ENCODE results near the gene PGAM5. TPM values are rescaled to one million over a fixed set of nuclear protein-coding genes. Genes with fewer than 3 reads are reported as not detected.
A peak's percentile ranks its signal among the peaks of the same experiment; 100 is the strongest.

Gene PGAM5
- total RNA-seq, 6 donors from 2014 or later, result 16.8 to 38.6 (median 23.3) TPM

DNA sequence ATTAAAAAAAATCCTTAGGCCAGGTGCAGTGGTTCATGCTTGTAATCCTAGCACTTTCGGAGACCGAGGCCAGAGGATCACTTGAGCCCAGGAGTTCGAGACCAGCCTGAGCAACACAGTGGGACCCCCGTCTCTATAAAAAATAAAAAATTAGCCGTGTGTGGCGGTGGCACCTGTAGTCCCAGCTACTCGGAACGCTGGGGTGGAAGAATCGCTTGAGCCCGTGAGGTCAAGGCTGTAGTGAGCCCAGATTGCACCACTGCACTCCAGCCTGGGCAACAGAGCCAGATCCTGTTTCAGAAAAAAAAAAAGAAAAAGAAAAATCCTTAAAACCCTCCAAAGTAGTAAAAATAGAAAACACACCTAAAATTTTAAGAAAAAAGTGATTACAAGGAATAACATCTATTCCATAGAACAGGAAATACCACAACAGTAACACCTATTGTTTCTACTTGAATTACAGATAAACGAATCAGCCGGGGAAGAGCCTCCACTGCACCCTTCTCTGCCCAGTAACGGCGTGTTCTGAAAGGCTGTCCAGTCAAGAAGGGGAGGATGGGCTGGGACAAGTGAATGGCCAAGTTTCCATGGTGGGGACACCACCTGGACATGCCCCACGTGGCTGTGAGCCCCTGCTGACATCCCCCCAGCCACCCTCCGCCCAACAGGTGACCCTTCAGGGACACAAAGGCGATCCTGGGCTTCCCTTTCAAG, 41.3 kb upstream of the PGAM5 start:
- ATAC-seq (ENCODE audit: low FRiP score in 2 of 2) (no peak), DNase-seq (no peak)
- no peaks in the 10 kb centered on the region for H3K9me3 ChIP-seq
- TF ChIP-seq, protein P1, sequence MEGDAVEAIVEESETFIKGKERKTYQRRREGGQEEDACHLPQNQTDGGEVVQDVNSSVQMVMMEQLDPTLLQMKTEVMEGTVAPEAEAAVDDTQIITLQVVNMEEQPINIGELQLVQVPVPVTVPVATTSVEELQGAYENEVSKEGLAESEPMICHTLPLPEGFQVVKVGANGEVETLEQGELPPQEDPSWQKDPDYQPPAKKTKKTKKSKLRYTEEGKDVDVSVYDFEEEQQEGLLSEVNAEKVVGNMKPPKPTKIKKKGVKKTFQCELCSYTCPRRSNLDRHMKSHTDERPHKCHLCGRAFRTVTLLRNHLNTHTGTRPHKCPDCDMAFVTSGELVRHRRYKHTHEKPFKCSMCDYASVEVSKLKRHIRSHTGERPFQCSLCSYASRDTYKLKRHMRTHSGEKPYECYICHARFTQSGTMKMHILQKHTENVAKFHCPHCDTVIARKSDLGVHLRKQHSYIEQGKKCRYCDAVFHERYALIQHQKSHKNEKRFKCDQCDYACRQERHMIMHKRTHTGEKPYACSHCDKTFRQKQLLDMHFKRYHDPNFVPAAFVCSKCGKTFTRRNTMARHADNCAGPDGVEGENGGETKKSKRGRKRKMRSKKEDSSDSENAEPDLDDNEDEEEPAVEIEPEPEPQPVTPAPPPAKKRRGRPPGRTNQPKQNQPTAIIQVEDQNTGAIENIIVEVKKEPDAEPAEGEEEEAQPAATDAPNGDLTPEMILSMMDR (IDR thresholded peaks at IDR 0.05), result no peak
- TF ChIP-seq EP300 (IDR thresholded peaks at IDR 0.05), result no peak
- TF ChIP-seq POLR2AphosphoS5 (IDR thresholded peaks at IDR 0.05), result no peak
- no peak for TF ChIP-seq POLR2A (IDR thresholded peaks at IDR 0.05)
- peaks cover 19 to 85% (median 62%) of the 10 kb centered on the region in 4 donors for H3K36me3 ChIP-seq
- H3K27me3 ChIP-seq, result no peaks in the 10 kb centered on the region
- no peak overlapping the region for H3K4me3 ChIP-seq
- no peak overlapping the region for H3K27ac ChIP-seq
- WGBS, 2 donors, result 84 to 87% methylated on average over 17 of the region's 17 CpGs
- H3K4me1 ChIP-seq, result no peaks in the 10 kb centered on the region

DNA sequence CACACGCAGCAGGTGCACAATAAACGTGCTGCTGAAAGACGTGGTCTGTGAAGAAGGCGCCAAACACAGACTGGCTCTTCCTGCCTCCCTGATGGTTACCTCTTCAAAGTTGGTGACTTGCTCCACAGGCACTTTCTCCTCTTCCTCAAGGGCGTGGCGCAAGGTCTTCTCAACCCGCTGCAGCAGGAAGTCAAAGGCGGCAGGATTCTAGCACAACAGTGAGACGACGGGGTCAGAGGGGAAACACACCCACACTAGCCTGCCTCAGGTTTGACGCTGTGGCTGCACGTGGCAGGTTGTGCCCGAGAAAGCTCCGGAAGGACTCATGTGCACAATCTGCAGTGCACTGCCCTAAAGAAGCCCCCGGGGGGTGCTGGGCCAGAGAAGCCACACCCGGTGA, 38.5 kb upstream of the PGAM5 start:
- Histone ChIP-seq H3K4me1 (no peaks in the 10 kb centered on the region), H3K9me3 (no peaks in the 10 kb centered on the region), H3K27me3 (no peaks in the 10 kb centered on the region), H3K27ac (no peak overlapping the region), H3K4me3 (no peak overlapping the region), H3K36me3 (peaks cover 17 to 85% (median 63%) of the 10 kb centered on the region in 4 donors)
- no peak for TF ChIP-seq POLR2AphosphoS5 (IDR thresholded peaks at IDR 0.05)
- TF ChIP-seq, protein P1 (IDR thresholded peaks at IDR 0.05), result no peak
- no peak for TF ChIP-seq POLR2A (IDR thresholded peaks at IDR 0.05)
- no peak for TF ChIP-seq EP300 (IDR thresholded peaks at IDR 0.05)
- ATAC-seq (ENCODE audit: low FRiP score in 2 of 2) (no peak), DNase-seq (no peak)
- 75 to 82% methylated on average over 12 to 16 of the region's 16 CpGs for WGBS, 2 donors

DNA sequence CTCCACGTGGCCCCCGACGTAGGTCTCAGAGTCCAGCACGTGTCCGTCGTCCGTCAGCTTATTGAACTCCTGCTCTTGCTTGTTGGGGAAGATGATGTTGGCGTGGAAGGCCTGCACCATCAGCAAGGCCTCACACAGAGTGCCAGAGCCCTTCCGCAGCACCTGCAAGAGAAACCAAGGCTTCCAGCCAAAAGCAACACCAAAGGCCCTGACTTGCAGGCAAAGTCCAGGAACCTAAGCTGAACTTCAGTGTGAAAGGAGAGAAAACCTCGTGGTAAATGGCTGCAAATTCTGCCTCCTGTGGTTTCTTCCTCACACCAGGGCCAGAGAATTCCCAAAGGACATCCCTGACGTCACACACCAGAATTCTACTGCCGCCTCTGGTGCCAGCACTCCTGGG, 38.0 kb upstream of the PGAM5 start:
- TF ChIP-seq, protein P1 (IDR thresholded peaks at IDR 0.05), result no peak
- TF ChIP-seq POLR2A (IDR thresholded peaks at IDR 0.05), result no peak
- no peak for TF ChIP-seq POLR2AphosphoS5 (IDR thresholded peaks at IDR 0.05)
- 94 to 98% methylated on average over 12 of the region's 12 CpGs for WGBS, 2 donors
- peaks cover 13 to 85% (median 58%) of the 10 kb centered on the region in 4 donors for H3K36me3 ChIP-seq
- H3K4me3 ChIP-seq, result no peak overlapping the region
- no peak for DNase-seq
- no peaks in the 10 kb centered on the region for H3K9me3 ChIP-seq
- H3K27ac ChIP-seq, result no peak overlapping the region
- H3K27me3 ChIP-seq, result no peaks in the 10 kb centered on the region
- ATAC-seq (ENCODE audit: low FRiP score in 2 of 2), result no peak
- no peaks in the 10 kb centered on the region for H3K4me1 ChIP-seq

DNA sequence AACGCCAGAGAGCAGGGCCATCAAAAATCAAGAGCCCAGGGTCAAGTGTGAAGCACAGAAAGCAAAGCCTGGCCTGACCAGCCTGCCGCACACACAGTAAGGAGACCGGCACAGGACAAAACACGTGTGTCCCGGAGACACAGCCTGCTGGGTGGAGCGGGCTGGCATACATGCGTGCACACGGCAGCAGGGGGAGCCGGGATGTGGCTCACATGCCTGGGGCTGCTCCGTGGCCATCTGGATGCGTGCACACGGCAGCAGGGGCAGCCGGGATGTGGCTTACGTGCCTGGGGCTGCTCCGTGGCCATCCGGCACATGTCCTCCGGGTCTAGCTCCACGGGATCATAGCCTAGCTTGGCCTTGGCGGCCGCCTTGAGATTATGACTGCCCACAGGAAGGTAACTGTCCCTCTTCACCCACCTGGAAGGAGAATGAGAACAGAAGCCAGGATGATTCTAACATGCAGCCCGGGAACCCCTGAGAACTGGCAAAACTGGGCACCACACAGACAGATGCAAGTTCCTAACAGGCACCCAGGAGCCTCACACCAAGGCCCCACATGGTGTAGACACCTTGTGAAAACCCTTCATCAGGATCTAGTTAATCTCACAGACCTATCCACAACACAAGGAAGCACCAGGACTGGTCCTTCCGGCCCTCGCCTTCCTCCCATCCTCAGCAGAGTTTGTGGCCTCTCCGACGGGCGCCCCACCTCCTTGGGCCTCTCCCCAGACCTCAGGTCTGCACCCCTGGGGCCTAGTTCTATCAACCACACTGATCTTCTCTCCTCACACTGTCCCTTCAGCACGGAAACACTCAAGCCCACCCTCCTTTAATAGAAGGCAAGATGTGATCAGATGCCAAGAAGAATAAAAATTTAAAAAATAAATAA, 37.1 kb upstream of the PGAM5 start:
- Histone ChIP-seq H3K4me3 (no peak overlapping the region), H3K36me3 (peaks cover 13 to 83% (median 52%) of the 10 kb centered on the region in 4 donors), H3K27ac (no peak overlapping the region), H3K27me3 (no peaks in the 10 kb centered on the region), H3K9me3 (no peaks in the 10 kb centered on the region), H3K4me1 (no peaks in the 10 kb centered on the region)
- DNase-seq (peak in 1 of 2 donors; percentile 57), ATAC-seq (ENCODE audit: low FRiP score in 2 of 2) (no peak)
- TF ChIP-seq POLR2AphosphoS5 (IDR thresholded peaks at IDR 0.05) (no peak), POLR2A (IDR thresholded peaks at IDR 0.05) (no peak)
- TF ChIP-seq, protein P1 (IDR thresholded peaks at IDR 0.05), result no peak
- WGBS, 2 donors, result 90 to 94% methylated on average over 19 to 27 of the region's 27 CpGs
